ENCODE data around the gene RSBN1L. TPM values are rescaled to one million over a fixed set of nuclear protein-coding genes. Genes with fewer than 3 reads are reported as not detected.
A peak's percentile ranks its signal among the peaks of the same experiment; 100 is the strongest.

The RSBN1L gene
- total and polyA plus RNA-seq, 4 experiments from 2014 or later, result 6.3 to 51.0 (median 26.3) TPM

DNA sequence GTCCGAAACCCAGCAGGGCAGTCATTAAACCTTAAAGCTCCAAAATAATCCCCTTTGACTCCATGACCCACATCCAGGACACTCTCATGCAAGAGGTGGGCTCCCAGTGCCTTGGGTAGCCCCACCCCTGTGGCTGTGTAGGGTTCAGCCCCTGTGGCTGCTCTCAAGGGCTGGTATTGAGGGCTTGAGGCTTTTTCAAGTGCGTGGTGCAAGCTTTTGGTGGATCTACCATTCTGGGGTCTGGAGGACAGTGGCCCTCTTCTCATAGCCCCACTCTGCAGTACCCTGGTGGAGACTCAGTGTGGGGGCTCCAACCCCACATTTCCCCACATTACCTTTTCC lies 50.5 kb downstream of the RSBN1L start:
- Mint-ChIP-seq H3K4me3 (no peak overlapping the region), H3K27me3 (no peaks in the 10 kb centered on the region), H3K4me1 (peaks cover 29 to 41% (median 38%) of the 10 kb centered on the region in 4 donors), H3K9me3 (no peaks in the 10 kb centered on the region), H3K27ac (peak overlapping the region in 3 of 7 donors; percentile 36 to 53 (median 46)), H3K36me3 (peaks cover 25 to 41% of the 10 kb centered on the region in 2 donors)
- peaks cover 7% of the 10 kb centered on the region for H3K4me1 ChIP-seq (ENCODE audit: insufficient read depth, low read length)
- ChIA-PET CTCF (ENCODE audit: partially characterized antibody) (interaction anchor here (1.4 to 3.3 kb wide), 2 partner anchors 88 to 91 kb away, joined by 5 to 15 read pairs; no protein-coding TSS in a partner anchor), POLR2A (ENCODE audit: partially characterized antibody) (interaction anchor here (1.9 kb wide), 1 partner anchor 51 kb away, joined by 9 read pairs; the partner anchor contains the start of gene RSBN1L)
- no peak overlapping the region for H3K27ac ChIP-seq (ENCODE audit: low read depth, low read length)
- intact Hi-C loops (cut with micrococcal nuclease), result no loop called here
- H3K36me3 ChIP-seq (ENCODE audit: insufficient read depth, low read length), result no peaks in the 10 kb centered on the region
- H3K4me3 ChIP-seq (ENCODE audit: low read length in 2 of 2), result no peak overlapping the region
- no peak for DNase-seq
- no peaks in the 10 kb centered on the region for H3K27me3 ChIP-seq (ENCODE audit: insufficient read depth, low read length)
- no peaks in the 10 kb centered on the region for H3K9me3 ChIP-seq (ENCODE audit: control insufficient read depth in 1 of 2, low read length in 2 of 2)

DNA sequence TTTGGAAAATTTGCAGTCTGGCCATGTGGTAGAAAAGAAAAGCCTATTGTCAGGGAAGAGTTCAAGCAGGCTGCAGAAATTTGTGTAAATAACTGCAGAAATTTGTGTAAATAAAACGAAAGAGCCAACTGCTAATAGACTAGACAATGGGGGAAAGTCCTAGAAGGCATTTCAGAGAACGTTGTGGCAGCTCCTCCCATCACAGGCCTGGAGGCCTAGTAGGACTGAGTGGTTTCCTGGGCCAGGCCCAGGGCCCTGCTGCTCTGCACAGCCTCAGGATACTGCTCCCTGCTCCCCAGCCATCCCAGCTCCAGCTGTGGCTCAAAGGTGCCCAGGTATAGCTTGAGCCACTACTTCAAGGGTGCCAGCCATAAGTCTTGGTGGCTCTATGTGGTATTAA lies 50.9 kb downstream of the RSBN1L start:
- Histone ChIP-seq H3K27ac (ENCODE audit: low read depth, low read length) (no peak overlapping the region), H3K4me3 (ENCODE audit: low read length in 2 of 2) (no peak overlapping the region), H3K36me3 (ENCODE audit: insufficient read depth, low read length) (no peaks in the 10 kb centered on the region), H3K27me3 (ENCODE audit: insufficient read depth, low read length) (no peaks in the 10 kb centered on the region), H3K4me1 (ENCODE audit: insufficient read depth, low read length) (peaks cover 10% of the 10 kb centered on the region), H3K9me3 (ENCODE audit: control insufficient read depth in 1 of 2, low read length in 2 of 2) (no peaks in the 10 kb centered on the region)
- ChIA-PET CTCF (ENCODE audit: partially characterized antibody) (interaction anchor here (1.0 to 3.3 kb wide), 5 partner anchors 10 to 95 kb away, joined by 3 to 15 read pairs (median 6); no protein-coding TSS in a partner anchor), POLR2A (ENCODE audit: partially characterized antibody) (interaction anchor here (0.8 to 1.9 kb wide), 2 partner anchors 51 to 102 kb away, joined by 3 to 9 read pairs; partner anchors contain the start of gene RSBN1L)
- H3K36me3 Mint-ChIP-seq, result peaks cover 21 to 43% of the 10 kb centered on the region in 2 donors
- H3K9me3 Mint-ChIP-seq, result no peaks in the 10 kb centered on the region
- no peak for DNase-seq
- no peak overlapping the region for H3K4me3 Mint-ChIP-seq
- intact Hi-C loops (cut with micrococcal nuclease), result no loop called here
- H3K27me3 Mint-ChIP-seq, result no peaks in the 10 kb centered on the region
- peak overlapping the region in 5 of 7 donors; percentile 36 to 55 (median 46) for H3K27ac Mint-ChIP-seq
- H3K4me1 Mint-ChIP-seq, result peaks cover 30 to 45% (median 40%) of the 10 kb centered on the region in 4 donors

DNA sequence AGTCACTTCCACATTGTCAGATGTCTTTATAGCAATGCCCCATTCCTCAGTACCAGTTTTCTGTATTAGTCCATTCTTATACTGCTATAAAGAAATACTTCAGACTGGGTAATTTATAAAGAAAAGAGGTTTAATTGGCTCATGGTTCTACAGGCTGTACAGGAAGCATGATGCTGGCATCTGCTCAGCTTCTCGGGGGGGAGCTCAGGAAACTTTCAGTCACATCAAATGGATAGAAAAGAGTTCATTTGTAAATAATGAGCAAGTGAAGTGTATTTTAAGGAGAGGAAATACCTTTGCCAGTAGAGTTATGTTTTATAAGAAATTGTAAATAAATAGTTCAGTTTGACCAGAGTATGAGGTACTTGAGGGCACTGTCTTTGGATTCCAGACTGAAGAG lies 51.5 kb downstream of the RSBN1L start:
- Histone ChIP-seq H3K9me3 (ENCODE audit: control insufficient read depth in 1 of 2, low read length in 2 of 2) (no peaks in the 10 kb centered on the region), H3K27me3 (ENCODE audit: insufficient read depth, low read length) (no peaks in the 10 kb centered on the region), H3K27ac (ENCODE audit: low read depth, low read length) (no peak overlapping the region), H3K4me1 (ENCODE audit: insufficient read depth, low read length) (peaks cover 16% of the 10 kb centered on the region), H3K36me3 (ENCODE audit: insufficient read depth, low read length) (no peaks in the 10 kb centered on the region), H3K4me3 (ENCODE audit: low read length in 2 of 2) (no peak overlapping the region)
- H3K4me1 Mint-ChIP-seq, result peaks cover 32 to 51% (median 45%) of the 10 kb centered on the region in 4 donors
- peaks cover 18 to 42% of the 10 kb centered on the region in 2 donors for H3K36me3 Mint-ChIP-seq
- ChIA-PET CTCF (ENCODE audit: partially characterized antibody) (interaction anchor here (0.7 to 3.3 kb wide), 7 partner anchors 9 to 1387 kb away, joined by 3 to 15 read pairs (median 5); no protein-coding TSS in a partner anchor), POLR2A (ENCODE audit: partially characterized antibody) (interaction anchor here (0.8 to 1.9 kb wide), 3 partner anchors 51 to 103 kb away, joined by 3 to 9 read pairs (median 3); partner anchors contain the start of genes PHTF2, RSBN1L and TMEM60)
- no peak overlapping the region for H3K4me3 Mint-ChIP-seq
- DNase-seq, result no peak
- H3K27me3 Mint-ChIP-seq, result no peaks in the 10 kb centered on the region
- intact Hi-C loops (cut with micrococcal nuclease), result no loop called here
- peak overlapping the region; percentile 48 to 83 (median 60) for H3K27ac Mint-ChIP-seq
- no peaks in the 10 kb centered on the region for H3K9me3 Mint-ChIP-seq

GRCh38 chr7:77752016-77752415 lies 55.8 kb downstream of the RSBN1L start:
- no peaks in the 10 kb centered on the region for H3K9me3 Mint-ChIP-seq
- H3K4me3 ChIP-seq (ENCODE audit: low read length in 2 of 2), result no peak overlapping the region
- peak overlapping the region in 6 of 7 donors; percentile 43 to 81 (median 64) for H3K27ac Mint-ChIP-seq
- H3K27me3 Mint-ChIP-seq, result no peaks in the 10 kb centered on the region
- POLR2A ChIA-PET (ENCODE audit: partially characterized antibody), result no interaction called here
- H3K4me1 ChIP-seq (ENCODE audit: insufficient read depth, low read length), result peaks cover 34% of the 10 kb centered on the region
- no peaks in the 10 kb centered on the region for H3K27me3 ChIP-seq (ENCODE audit: insufficient read depth, low read length)
- H3K9me3 ChIP-seq (ENCODE audit: control insufficient read depth in 1 of 2, low read length in 2 of 2), result no peaks in the 10 kb centered on the region
- peaks cover 14 to 37% of the 10 kb centered on the region in 2 donors for H3K36me3 Mint-ChIP-seq
- H3K4me1 Mint-ChIP-seq, result peaks cover 44 to 70% (median 55%) of the 10 kb centered on the region in 4 donors
- DNase-seq, result no peak
- no peak overlapping the region for H3K27ac ChIP-seq (ENCODE audit: low read depth, low read length)
- intact Hi-C loops (cut with micrococcal nuclease), result no loop called here
- H3K4me3 Mint-ChIP-seq, result peak overlapping the region in 2 of 8 donors; percentile 41 to 46
- no peaks in the 10 kb centered on the region for H3K36me3 ChIP-seq (ENCODE audit: insufficient read depth, low read length)
- CTCF ChIA-PET (ENCODE audit: partially characterized antibody), result interaction anchor here (2.0 to 6.7 kb wide), 2 partner anchors 7 to 96 kb away, joined by 10 to 170 read pairs; no protein-coding TSS in a partner anchor

- Mint-ChIP-seq H3K27ac (peak overlapping the region in 4 of 7 donors; percentile 1 to 81 (median 58)), H3K36me3 (peaks cover 14 to 31% of the 10 kb centered on the region in 2 donors), H3K4me1 (peaks cover 41 to 66% (median 53%) of the 10 kb centered on the region in 4 donors), H3K9me3 (no peaks in the 10 kb centered on the region), H3K4me3 (no peak overlapping the region), H3K27me3 (no peaks in the 10 kb centered on the region)
- CTCF ChIA-PET (ENCODE audit: partially characterized antibody), result interaction anchor here (6.7 kb wide), 1 partner anchor 97 kb away, joined by 170 read pairs; no protein-coding TSS in a partner anchor
- POLR2A ChIA-PET (ENCODE audit: partially characterized antibody), result interaction anchor here (1.7 kb wide), 1 partner anchor 57 kb away, joined by 6 read pairs; the partner anchor contains the start of gene RSBN1L
- Histone ChIP-seq H3K36me3 (ENCODE audit: insufficient read depth, low read length) (no peaks in the 10 kb centered on the region), H3K9me3 (ENCODE audit: control insufficient read depth in 1 of 2, low read length in 2 of 2) (no peaks in the 10 kb centered on the region), H3K27me3 (ENCODE audit: insufficient read depth, low read length) (no peaks in the 10 kb centered on the region), H3K4me1 (ENCODE audit: insufficient read depth, low read length) (peaks cover 40% of the 10 kb centered on the region), H3K27ac (ENCODE audit: low read depth, low read length) (no peak overlapping the region), H3K4me3 (ENCODE audit: low read length in 2 of 2) (no peak overlapping the region)
- intact Hi-C loops (cut with micrococcal nuclease), result no loop called here
- DNase-seq, result no peak
Observed at GRCh38 chr7:77753173-77753572, 56.9 kb downstream of the RSBN1L start.

DNA sequence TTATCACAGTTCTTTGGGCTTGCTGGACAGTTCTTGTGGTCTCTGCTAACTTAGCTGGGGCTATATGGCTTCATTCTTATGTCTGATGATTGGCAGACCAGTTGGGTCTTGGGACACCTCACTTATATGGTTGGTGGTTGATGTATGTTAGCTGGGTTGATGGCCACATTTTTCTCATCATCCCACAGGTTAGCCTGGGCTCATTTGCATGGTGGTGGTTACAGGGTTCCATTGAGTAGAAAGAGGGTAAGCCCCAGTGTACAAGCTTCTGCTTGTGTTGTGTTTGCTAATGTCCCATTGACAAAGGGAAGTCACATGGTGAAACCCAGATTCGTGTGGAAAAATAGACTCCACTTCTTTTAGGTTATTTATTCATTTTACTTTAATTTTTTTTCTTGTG lies 61.3 kb downstream of the RSBN1L start:
- no peak for DNase-seq
- H3K4me3 ChIP-seq (ENCODE audit: low read length in 2 of 2), result no peak overlapping the region
- POLR2A ChIA-PET (ENCODE audit: partially characterized antibody), result interaction anchor here (0.9 to 1.3 kb wide), 4 partner anchors 41 to 99 kb away, joined by 3 to 5 read pairs (median 4); partner anchors contain the start of genes PHTF2, RSBN1L and TMEM60
- H3K27ac ChIP-seq (ENCODE audit: low read depth, low read length), result no peak overlapping the region
- Mint-ChIP-seq H3K4me1 (peaks cover 35 to 53% (median 41%) of the 10 kb centered on the region in 4 donors), H3K36me3 (peaks cover 0 to 9% of the 10 kb centered on the region in 2 donors), H3K9me3 (no peaks in the 10 kb centered on the region), H3K4me3 (no peak overlapping the region), H3K27me3 (no peaks in the 10 kb centered on the region), H3K27ac (peak overlapping the region; percentile 1 to 86 (median 55))
- H3K4me1 ChIP-seq (ENCODE audit: insufficient read depth, low read length), result peaks cover 39% of the 10 kb centered on the region
- H3K36me3 ChIP-seq (ENCODE audit: insufficient read depth, low read length), result no peaks in the 10 kb centered on the region
- no peaks in the 10 kb centered on the region for H3K27me3 ChIP-seq (ENCODE audit: insufficient read depth, low read length)
- CTCF ChIA-PET (ENCODE audit: partially characterized antibody), result interaction anchor here (0.7 to 6.7 kb wide), 8 partner anchors 10 to 282 kb away, joined by 3 to 170 read pairs (median 4); partner anchors contain the start of genes PHTF2, RSBN1L and TMEM60
- H3K9me3 ChIP-seq (ENCODE audit: control insufficient read depth in 1 of 2, low read length in 2 of 2), result no peaks in the 10 kb centered on the region
- intact Hi-C loops (cut with micrococcal nuclease), result no loop called here

GRCh38 chr7:77759294-77759889 lies 63.1 kb downstream of the RSBN1L start:
- no peaks in the 10 kb centered on the region for H3K36me3 ChIP-seq (ENCODE audit: insufficient read depth, low read length)
- H3K4me1 ChIP-seq (ENCODE audit: insufficient read depth, low read length), result peaks cover 33% of the 10 kb centered on the region
- peaks cover 0 to 6% of the 10 kb centered on the region in 2 donors for H3K36me3 Mint-ChIP-seq
- no peaks in the 10 kb centered on the region for H3K27me3 Mint-ChIP-seq
- H3K27ac Mint-ChIP-seq, result peak overlapping the region in 6 of 7 donors; percentile 9 to 61 (median 36)
- H3K4me1 Mint-ChIP-seq, result peaks cover 29 to 51% (median 36%) of the 10 kb centered on the region in 4 donors
- H3K27ac ChIP-seq (ENCODE audit: low read depth, low read length), result no peak overlapping the region
- CTCF ChIA-PET (ENCODE audit: partially characterized antibody), result interaction anchor here (0.6 to 3.7 kb wide), 31 partner anchors 8 to 281 kb away, joined by 3 to 176 read pairs (median 4); partner anchors contain the start of gene RSBN1L
- H3K9me3 ChIP-seq (ENCODE audit: control insufficient read depth in 1 of 2, low read length in 2 of 2), result no peaks in the 10 kb centered on the region
- intact Hi-C loops (cut with micrococcal nuclease), result loop anchor here (1.0 to 2.0 kb wide), 5 partner anchors 39 to 177 kb away; partner anchors contain the start of genes PHTF2, RSBN1L and TMEM60
- no peaks in the 10 kb centered on the region for H3K27me3 ChIP-seq (ENCODE audit: insufficient read depth, low read length)
- peak; percentile 68 to 79 (median 73) for DNase-seq
- H3K4me3 ChIP-seq (ENCODE audit: low read length in 2 of 2), result no peak overlapping the region
- POLR2A ChIA-PET (ENCODE audit: partially characterized antibody), result interaction anchor here (1.0 kb wide), 1 partner anchor 101 kb away, joined by 5 read pairs; no protein-coding TSS in a partner anchor
- H3K4me3 Mint-ChIP-seq, result peak overlapping the region in 1 of 8 donors; percentile 28
- no peaks in the 10 kb centered on the region for H3K9me3 Mint-ChIP-seq

Data from CD4-positive, alpha-beta memory T cell (primary cell).